Skin epidermis (tissue), 12 donors: ENCODE data around the gene OTOF.

Source experiments
- H3K27ac ChIP-seq, 21 experiments: fragments of 200-600 bp; sonication (generic) in 11 of 21; one replicate each; pipeline ENCODE4 v1.5.0; 2020; ENCODE audit warnings: mild to moderate bottlenecking in 3 of 21, inconsistent platforms in 2 of 21, moderate library complexity in 2 of 21
- H3K4me3 ChIP-seq, 7 experiments: fragments of 200-600 bp; sonication (generic) in 2 of 7; one replicate each; pipeline ENCODE4 v1.5.0; 2020; ENCODE audit warnings: inconsistent platforms in 2 of 7, mild to moderate bottlenecking in 2 of 7, moderate library complexity in 1 of 7

Gene OTOF

GRCh38 chr2:26455670-26456439 lies 22.1 kb downstream of the OTOF start:
- Histone ChIP-seq H3K4me3 (no peak overlapping the region), H3K27ac (peak overlapping the region in 1 of 21 experiments; percentile 6)

- Histone ChIP-seq H3K27ac (peak overlapping the region in 2 of 21 experiments; percentile 6 to 32), H3K4me3 (no peak overlapping the region)
Measured at GRCh38 chr2:26455037-26455669, 22.8 kb downstream of the OTOF start.

- Histone ChIP-seq H3K4me3 (no peak overlapping the region), H3K27ac (peak overlapping the region in 2 of 21 experiments; percentile 6 to 32)
Measured at GRCh38 chr2:26454561-26455001, 23.3 kb downstream of the OTOF start.

- Histone ChIP-seq H3K4me3 (no peak overlapping the region), H3K27ac (no peak overlapping the region)
Measured at GRCh38 chr2:26453421-26454329, 24.2 kb downstream of the OTOF start.

GRCh38 chr2:26451700-26452099 lies 26.2 kb downstream of the OTOF start:
- Histone ChIP-seq H3K27ac (no peak overlapping the region), H3K4me3 (no peak overlapping the region)

- no peak overlapping the region for H3K27ac ChIP-seq
- no peak overlapping the region for H3K4me3 ChIP-seq
Measured at GRCh38 chr2:26450031-26450635, 27.8 kb downstream of the OTOF start.

- H3K27ac ChIP-seq = no peak overlapping the region
- H3K4me3 ChIP-seq = no peak overlapping the region
Measured at GRCh38 chr2:26449278-26450030, 28.5 kb downstream of the OTOF start.

- Histone ChIP-seq H3K4me3 (no peak overlapping the region), H3K27ac (no peak overlapping the region)
Measured at GRCh38 chr2:26448651-26449050, 29.3 kb downstream of the OTOF start.

- H3K4me3 ChIP-seq = no peak overlapping the region
- no peak overlapping the region for H3K27ac ChIP-seq
Measured at GRCh38 chr2:26444236-26444635, 33.7 kb downstream of the OTOF start.

GRCh38 chr2:26442707-26443106 lies 35.2 kb downstream of the OTOF start:
- Histone ChIP-seq H3K4me3 (no peak overlapping the region), H3K27ac (no peak overlapping the region)

GRCh38 chr2:26442301-26442700 lies 35.6 kb downstream of the OTOF start:
- Histone ChIP-seq H3K4me3 (no peak overlapping the region), H3K27ac (no peak overlapping the region)

- H3K4me3 ChIP-seq = no peak overlapping the region
- no peak overlapping the region for H3K27ac ChIP-seq
Measured at GRCh38 chr2:26438926-26439325, 39.0 kb downstream of the OTOF start.

GRCh38 chr2:26438526-26438925 lies 39.4 kb downstream of the OTOF start:
- H3K27ac ChIP-seq = no peak overlapping the region
- no peak overlapping the region for H3K4me3 ChIP-seq

- H3K27ac ChIP-seq = no peak overlapping the region
- no peak overlapping the region for H3K4me3 ChIP-seq
Measured at GRCh38 chr2:26435106-26435505, 42.8 kb downstream of the OTOF start.

GRCh38 chr2:26432859-26433258 lies 45.1 kb downstream of the OTOF start:
- H3K4me3 ChIP-seq = no peak overlapping the region
- no peak overlapping the region for H3K27ac ChIP-seq

GRCh38 chr2:26432363-26432762 lies 45.6 kb downstream of the OTOF start:
- Histone ChIP-seq H3K27ac (no peak overlapping the region), H3K4me3 (no peak overlapping the region)

GRCh38 chr2:26430826-26431225 lies 47.1 kb downstream of the OTOF start:
- H3K4me3 ChIP-seq = no peak overlapping the region
- no peak overlapping the region for H3K27ac ChIP-seq

- no peak overlapping the region for H3K4me3 ChIP-seq
- H3K27ac ChIP-seq = no peak overlapping the region
Measured at GRCh38 chr2:26429779-26430578, 47.9 kb downstream of the OTOF start.
